Transverse colon (tissue), 3 donors: ENCODE data around the gene ACTR3.

Experiments
- EP300 ChIP-seq: sonication (generic); formaldehyde crosslinking; IDR thresholded peaks from one replicate; pipeline ENCODE4 v1.6.1; 2017; ENCODE audit warnings: antibody characterized with exemption, low read depth
- POLR2A ChIP-seq: fragments of 450-650 bp; IDR thresholded peaks from one replicate; pipeline ENCODE4 v1.6.1; 2016; ENCODE audit warnings: antibody characterized with exemption, mild to moderate bottlenecking, moderate library complexity
- TF ChIP-seq, protein P1 (sequence below), 5 experiments: fragments of 200-600 bp in 3 of 5; fragments of 450-650 bp in 2 of 5; sonication (generic) in 3 of 5; IDR thresholded peaks; 1 replicate in 2 of 5; 2 replicates in 3 of 5; pipeline ENCODE4 v1.5.1; 2016 to 2017; ENCODE audit warnings: antibody characterized with exemption in 5 of 5, inconsistent platforms in 3 of 5, mild to moderate bottlenecking in 2 of 5, moderate library complexity in 1 of 5

DNA sequence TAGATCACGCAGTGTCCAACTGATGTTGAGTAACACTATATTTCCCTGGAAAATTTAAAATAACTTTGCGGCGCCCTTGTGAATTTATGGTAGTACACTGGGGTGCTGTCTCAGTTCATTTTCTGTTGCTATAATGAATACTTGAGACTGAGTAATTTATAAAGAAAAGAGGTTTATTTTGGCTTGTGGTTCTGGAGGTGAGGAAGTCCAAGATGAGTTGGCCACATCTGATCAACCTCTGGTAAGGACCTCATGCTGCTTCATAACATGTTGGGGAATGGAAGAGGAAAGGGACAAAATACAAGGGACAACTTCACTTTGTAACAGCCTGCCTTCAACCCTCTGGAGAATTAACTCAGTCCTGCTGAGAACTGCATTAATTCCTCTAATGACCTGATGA, 36.4 kb downstream of the ACTR3 start:
- TF ChIP-seq, protein P1, sequence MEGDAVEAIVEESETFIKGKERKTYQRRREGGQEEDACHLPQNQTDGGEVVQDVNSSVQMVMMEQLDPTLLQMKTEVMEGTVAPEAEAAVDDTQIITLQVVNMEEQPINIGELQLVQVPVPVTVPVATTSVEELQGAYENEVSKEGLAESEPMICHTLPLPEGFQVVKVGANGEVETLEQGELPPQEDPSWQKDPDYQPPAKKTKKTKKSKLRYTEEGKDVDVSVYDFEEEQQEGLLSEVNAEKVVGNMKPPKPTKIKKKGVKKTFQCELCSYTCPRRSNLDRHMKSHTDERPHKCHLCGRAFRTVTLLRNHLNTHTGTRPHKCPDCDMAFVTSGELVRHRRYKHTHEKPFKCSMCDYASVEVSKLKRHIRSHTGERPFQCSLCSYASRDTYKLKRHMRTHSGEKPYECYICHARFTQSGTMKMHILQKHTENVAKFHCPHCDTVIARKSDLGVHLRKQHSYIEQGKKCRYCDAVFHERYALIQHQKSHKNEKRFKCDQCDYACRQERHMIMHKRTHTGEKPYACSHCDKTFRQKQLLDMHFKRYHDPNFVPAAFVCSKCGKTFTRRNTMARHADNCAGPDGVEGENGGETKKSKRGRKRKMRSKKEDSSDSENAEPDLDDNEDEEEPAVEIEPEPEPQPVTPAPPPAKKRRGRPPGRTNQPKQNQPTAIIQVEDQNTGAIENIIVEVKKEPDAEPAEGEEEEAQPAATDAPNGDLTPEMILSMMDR (IDR thresholded peaks at IDR 0.05): no peak
- no peak for TF ChIP-seq EP300
- no peak for TF ChIP-seq POLR2A
